A549 treated with Mapracorat at 1 μM for 4 hours (cell line): ENCODE data around the gene VWA3A. TPM values are rescaled to one million over a fixed set of nuclear protein-coding genes. Genes with fewer than 3 reads are reported as not detected.

Experiments
- total RNA-seq: library from RNA; stranded (reverse); fragments of 200-300 nt; extraction: Qiagen RNA extraction; gene quantifications from 5 replicates; pipeline ENCODE4 v1.2.3, GENCODE V29; 2022

VWA3A gene
- total RNA-seq, result 0.03 to 0.11 TPM (median 0.07 TPM) in 3 of 5 replicates, not detected in the others

GRCh38 chr16:22092143-22092933 is at the start of gene VWA3A:
Gene VWA3A, plus strand, starts transcription at chr16:22092541. Its CDS starts 97 bp downstream, at chr16:22092638.

DNA sequence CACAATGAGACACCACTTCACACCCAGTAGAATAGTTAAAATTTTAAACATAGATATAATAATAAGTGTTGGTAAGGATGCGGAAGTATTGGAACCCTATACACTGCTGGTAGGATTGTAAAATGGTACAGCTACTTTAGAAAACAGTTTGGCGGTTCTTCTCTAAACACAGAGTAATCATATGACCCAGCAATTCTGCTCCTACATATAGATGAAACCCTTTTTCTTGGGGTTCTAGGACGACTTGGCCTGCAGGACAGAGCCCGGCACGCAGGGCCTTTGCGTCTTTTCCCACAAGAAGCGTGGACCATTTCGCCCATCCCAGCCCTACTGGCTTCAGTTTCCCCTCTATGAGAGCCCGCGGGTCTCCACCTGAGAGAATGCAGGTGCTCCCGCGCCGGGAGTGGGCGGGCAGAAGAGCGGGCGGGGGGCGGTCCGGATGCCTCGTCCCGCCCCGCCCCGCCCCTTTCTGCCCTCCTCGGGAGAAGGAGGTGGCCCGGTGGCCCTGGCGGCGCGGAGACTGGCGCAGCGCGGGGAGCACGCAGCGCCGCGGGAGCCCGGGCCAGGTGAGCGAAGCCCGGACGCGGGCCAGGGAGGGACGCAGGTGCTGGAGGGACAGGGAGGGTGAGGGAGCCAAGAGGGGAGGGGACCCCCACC is 69.8 kb downstream of the VWA3A start, which contains the start of gene SDR42E2:
Gene SDR42E2 (plus strand): TSS at position 508 of the 657 bp plus-strand sequence. CDS start 3,077 bp downstream, outside the sequence.

GRCh38 chr16:22206013-22206841 is 113.9 kb downstream of the VWA3A start, which contains the start of gene EEF2K:
Gene EEF2K, plus strand, starts transcription at chr16:22206278. Its CDS starts 19,452 bp downstream, at chr16:22225730.

Other genes with a start within 250 kb of the VWA3A start
- 21.4 to 30.4 TPM (median 26.9 TPM) in 5 replicates for gene NPIPB4, start 234.8 kb upstream of the VWA3A start, total RNA-seq
- gene UQCRC2, start 139.2 kb upstream of the VWA3A start, total RNA-seq, result 157 to 206 TPM (median 164 TPM) in 5 replicates
- 0.16 TPM in 1 of 5 replicates, not detected in the others for gene PDZD9, start 91.4 kb upstream of the VWA3A start, total RNA-seq
- 8.3 to 15.9 TPM (median 14.0 TPM) in 5 replicates for gene MOSMO, start 84.4 kb upstream of the VWA3A start, total RNA-seq
- not detected in 5 replicates for gene SDR42E2, start 70.0 kb downstream of the VWA3A start, total RNA-seq
- gene EEF2K, start 113.7 kb downstream of the VWA3A start, total RNA-seq, result 12.3 to 16.6 TPM (median 14.8 TPM) in 5 replicates
- 32.6 to 36.1 TPM (median 35.6 TPM) in 5 replicates for gene POLR3E, start 204.9 kb downstream of the VWA3A start, total RNA-seq